ENCODE data around the gene SLC25A33. TPM values are rescaled to one million over a fixed set of nuclear protein-coding genes. Genes with fewer than 3 reads are reported as not detected.

Gene SLC25A33
- total RNA-seq, 1 donor from 2014 or later: 20.8 TPM

DNA sequence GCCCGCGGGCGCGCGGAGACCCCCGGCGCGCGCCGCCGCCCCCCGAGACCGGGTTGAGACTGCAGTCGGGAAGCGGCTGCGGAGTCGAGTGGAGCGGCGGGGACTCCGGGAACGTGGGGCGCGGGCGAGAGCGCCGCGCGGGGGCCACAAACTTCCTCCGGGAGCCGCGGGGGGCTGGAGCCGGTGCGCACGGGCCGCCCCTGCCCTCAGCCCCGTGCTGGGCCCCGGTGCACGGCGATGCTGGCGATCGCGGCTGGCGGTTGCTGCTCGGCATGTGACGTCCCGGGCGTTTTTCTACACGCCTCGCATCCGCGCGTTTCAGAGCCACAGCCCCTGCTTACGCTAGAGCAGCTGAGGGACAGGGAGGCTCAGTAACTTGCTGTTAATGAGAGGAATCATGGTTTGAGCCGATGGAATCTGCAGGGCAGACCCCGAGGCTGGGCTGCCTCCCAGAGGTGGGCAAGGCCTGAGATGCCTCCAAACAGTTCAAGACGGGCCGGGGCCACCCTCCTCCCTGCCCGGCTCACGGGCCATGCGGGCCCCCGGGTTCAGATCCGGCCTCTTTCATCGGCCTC lies 50.0 kb downstream of the SLC25A33 start:
- Histone ChIP-seq H3K27ac (no peak overlapping the region), H3F3A (ENCODE audit: low read depth) (peaks cover 48% of the 10 kb centered on the region), H3K9ac (peak overlapping the region; percentile 15), H4K20me1 (ENCODE audit: low read depth) (peaks cover 50% of the 10 kb centered on the region), H3K4me3 (peak overlapping the region; percentile 59), H3K4me2 (peak overlapping the region; percentile 90), H3K4me1 (peaks cover 45% of the 10 kb centered on the region), H3K79me2 (ENCODE audit: low read depth) (peaks cover 50% of the 10 kb centered on the region), H2AFZ (replicated peaks) (no peak overlapping the region), H3K27me3 (no peaks in the 10 kb centered on the region), H3K36me3 (no peaks in the 10 kb centered on the region), H3K9me3 (ENCODE audit: low read depth) (no peaks in the 10 kb centered on the region)
- Mint-ChIP-seq H3K36me3 (peaks cover 4% of the 10 kb centered on the region), H3K27me3 (ENCODE audit: insufficient read depth, low read depth) (peaks cover 8% of the 10 kb centered on the region), H3K4me3 (peak overlapping the region; percentile 93), H3K27ac (no peak overlapping the region), H3K9me3 (no peaks in the 10 kb centered on the region), H3K4me1 (peaks cover 46% of the 10 kb centered on the region)
- no peak for TF ChIP-seq EZH2 (IDR thresholded peaks at IDR 0.05)
- no peak for TF ChIP-seq EZH2phosphoT487 (IDR thresholded peaks at IDR 0.05)
- TF ChIP-seq, protein P1, sequence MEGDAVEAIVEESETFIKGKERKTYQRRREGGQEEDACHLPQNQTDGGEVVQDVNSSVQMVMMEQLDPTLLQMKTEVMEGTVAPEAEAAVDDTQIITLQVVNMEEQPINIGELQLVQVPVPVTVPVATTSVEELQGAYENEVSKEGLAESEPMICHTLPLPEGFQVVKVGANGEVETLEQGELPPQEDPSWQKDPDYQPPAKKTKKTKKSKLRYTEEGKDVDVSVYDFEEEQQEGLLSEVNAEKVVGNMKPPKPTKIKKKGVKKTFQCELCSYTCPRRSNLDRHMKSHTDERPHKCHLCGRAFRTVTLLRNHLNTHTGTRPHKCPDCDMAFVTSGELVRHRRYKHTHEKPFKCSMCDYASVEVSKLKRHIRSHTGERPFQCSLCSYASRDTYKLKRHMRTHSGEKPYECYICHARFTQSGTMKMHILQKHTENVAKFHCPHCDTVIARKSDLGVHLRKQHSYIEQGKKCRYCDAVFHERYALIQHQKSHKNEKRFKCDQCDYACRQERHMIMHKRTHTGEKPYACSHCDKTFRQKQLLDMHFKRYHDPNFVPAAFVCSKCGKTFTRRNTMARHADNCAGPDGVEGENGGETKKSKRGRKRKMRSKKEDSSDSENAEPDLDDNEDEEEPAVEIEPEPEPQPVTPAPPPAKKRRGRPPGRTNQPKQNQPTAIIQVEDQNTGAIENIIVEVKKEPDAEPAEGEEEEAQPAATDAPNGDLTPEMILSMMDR (IDR thresholded peaks at IDR 0.05): no peak
- peak; percentile 67 for DNase-seq (ENCODE audit: low spot score)

GRCh38 chr1:9589719-9590157 lies 50.5 kb downstream of the SLC25A33 start:
- Histone ChIP-seq H3K36me3 (no peaks in the 10 kb centered on the region), H3K4me3 (peak overlapping the region; percentile 59), H3K27me3 (no peaks in the 10 kb centered on the region), H4K20me1 (ENCODE audit: low read depth) (peaks cover 55% of the 10 kb centered on the region), H3K4me2 (peak overlapping the region; percentile 90), H3K9me3 (ENCODE audit: low read depth) (no peaks in the 10 kb centered on the region), H3K27ac (no peak overlapping the region), H3K9ac (peak overlapping the region; percentile 15), H3K4me1 (peaks cover 50% of the 10 kb centered on the region), H2AFZ (replicated peaks) (no peak overlapping the region), H3K79me2 (ENCODE audit: low read depth) (peaks cover 55% of the 10 kb centered on the region), H3F3A (ENCODE audit: low read depth) (peaks cover 48% of the 10 kb centered on the region)
- peaks cover 4% of the 10 kb centered on the region for H3K36me3 Mint-ChIP-seq
- TF ChIP-seq EZH2phosphoT487 (IDR thresholded peaks at IDR 0.05): no peak
- no peak for TF ChIP-seq EZH2 (IDR thresholded peaks at IDR 0.05)
- TF ChIP-seq, protein P1 (IDR thresholded peaks at IDR 0.05): no peak
- peaks cover 6% of the 10 kb centered on the region for H3K27me3 Mint-ChIP-seq (ENCODE audit: insufficient read depth, low read depth)
- peaks cover 49% of the 10 kb centered on the region for H3K4me1 Mint-ChIP-seq
- H3K27ac Mint-ChIP-seq: peak overlapping the region; percentile 25
- no peak for DNase-seq (ENCODE audit: low spot score)
- no peaks in the 10 kb centered on the region for H3K9me3 Mint-ChIP-seq
- H3K4me3 Mint-ChIP-seq: peak overlapping the region; percentile 93

DNA sequence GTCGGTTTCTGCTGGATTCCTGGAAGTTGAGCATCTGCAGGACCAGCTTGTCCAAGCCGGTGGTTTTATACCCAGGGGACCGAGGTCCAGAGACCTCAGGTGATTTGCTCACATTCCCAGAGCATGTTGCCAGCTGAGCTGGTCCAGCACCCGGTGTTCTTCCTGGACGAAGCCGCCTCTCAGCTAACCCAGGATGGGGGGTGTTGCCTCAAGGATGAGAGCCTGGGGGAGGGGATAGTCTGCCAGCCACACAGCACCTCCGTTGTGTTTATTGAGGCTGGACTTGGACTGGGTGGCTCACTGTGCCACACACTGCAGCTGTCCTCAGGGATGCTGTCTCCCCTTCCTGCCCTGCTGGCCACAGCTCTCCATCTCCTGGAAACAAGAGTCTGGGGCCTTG lies 50.9 kb downstream of the SLC25A33 start:
- H4K20me1 ChIP-seq (ENCODE audit: low read depth): peaks cover 59% of the 10 kb centered on the region
- Mint-ChIP-seq H3K4me1 (peaks cover 49% of the 10 kb centered on the region), H3K27ac (no peak overlapping the region), H3K4me3 (peak overlapping the region; percentile 93), H3K9me3 (no peaks in the 10 kb centered on the region), H3K27me3 (ENCODE audit: insufficient read depth, low read depth) (peaks cover 6% of the 10 kb centered on the region), H3K36me3 (peaks cover 4% of the 10 kb centered on the region)
- H3K9me3 ChIP-seq (ENCODE audit: low read depth): no peaks in the 10 kb centered on the region
- peaks cover 55% of the 10 kb centered on the region for H3K4me1 ChIP-seq
- H3K9ac ChIP-seq: no peak overlapping the region
- H3K36me3 ChIP-seq: no peaks in the 10 kb centered on the region
- no peak overlapping the region for H2AFZ ChIP-seq (replicated peaks)
- no peak for TF ChIP-seq EZH2phosphoT487 (IDR thresholded peaks at IDR 0.05)
- no peak for TF ChIP-seq EZH2 (IDR thresholded peaks at IDR 0.05)
- TF ChIP-seq, protein P1 (IDR thresholded peaks at IDR 0.05): no peak
- no peak overlapping the region for H3K27ac ChIP-seq
- peaks cover 59% of the 10 kb centered on the region for H3K79me2 ChIP-seq (ENCODE audit: low read depth)
- H3K27me3 ChIP-seq: no peaks in the 10 kb centered on the region
- peak overlapping the region; percentile 59 for H3K4me3 ChIP-seq
- DNase-seq (ENCODE audit: low spot score): no peak
- H3K4me2 ChIP-seq: peak overlapping the region; percentile 90
- H3F3A ChIP-seq (ENCODE audit: low read depth): peaks cover 48% of the 10 kb centered on the region

All from neural progenitor cell (in vitro differentiated cells).